Muscle layer of duodenum (tissue), 2 donors: ENCODE measurements around the gene CACNA1F.

Experiments used
- H3K27ac ChIP-seq: one replicate; pipeline ENCODE4 v1.7.0; 2013; ENCODE audit warnings: mild to moderate bottlenecking, low read length
- H3K27me3 ChIP-seq: one replicate; pipeline ENCODE4 v1.7.0; 2013; ENCODE audit warnings: low read depth, mild to moderate bottlenecking, control low read depth, low read length
- H3K36me3 ChIP-seq, 2 donors: one replicate each; pipeline ENCODE4 v1.7.0; 2013; ENCODE audit warnings: low read length in 2 of 2, control low read depth in 1 of 2, mild to moderate bottlenecking in 1 of 2; ENCODE audit not compliant: insufficient read depth in 2 of 2, control insufficient read depth in 1 of 2
- H3K4me1 ChIP-seq, 2 donors: one replicate each; pipeline ENCODE4 v1.7.0; 2013; ENCODE audit warnings: low read length in 2 of 2, mild to moderate bottlenecking in 2 of 2, control low read depth in 1 of 2, moderate library complexity in 1 of 2; ENCODE audit not compliant: insufficient read depth in 2 of 2, control insufficient read depth in 1 of 2
- H3K4me3 ChIP-seq, 2 donors: one replicate each; pipeline ENCODE4 v1.7.0; 2013; ENCODE audit warnings: low read length in 2 of 2, low read depth in 1 of 2, mild to moderate bottlenecking in 1 of 2
- H3K9me3 ChIP-seq, 2 donors: one replicate each; pipeline ENCODE4 v1.7.0; 2013; ENCODE audit warnings: low read length in 2 of 2, control low read depth in 1 of 2, mild to moderate bottlenecking in 1 of 2; ENCODE audit not compliant: control insufficient read depth in 1 of 2
- donor health status: healthy.

CACNA1F gene

DNA sequence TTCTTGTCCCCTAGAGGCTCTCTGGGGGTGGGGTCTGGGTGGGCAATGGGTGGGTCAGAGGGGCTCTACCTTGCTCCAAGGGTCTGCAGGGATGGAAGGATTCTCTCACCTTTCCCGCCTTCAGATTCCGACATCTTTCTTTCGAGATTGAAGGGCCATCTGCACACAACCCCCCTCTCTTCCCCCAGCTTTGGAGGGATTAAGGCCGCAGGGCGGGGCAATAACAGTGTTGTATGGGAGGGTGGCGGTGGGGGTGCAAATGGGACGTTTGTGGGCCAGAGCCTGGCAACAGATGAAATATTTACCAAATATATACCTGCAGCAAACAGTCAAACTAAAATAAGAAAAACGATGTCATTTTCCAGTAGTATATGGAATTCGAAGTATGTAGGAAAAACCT is at the start of gene CACNA1F:
CACNA1F (minus strand) TSS at position 165 of the 400 bp plus-strand sequence; CDS start at position 134, 31 bp downstream.
- peaks cover 0 to 16% of the 10 kb centered on the region in 2 donors for H3K4me1 ChIP-seq
- H3K27me3 ChIP-seq: no peaks in the 10 kb centered on the region
- H3K9me3 ChIP-seq: no peaks in the 10 kb centered on the region
- H3K4me3 ChIP-seq: peak within 1 kb of the TSS in 1 of 2 donors; percentile 24
- H3K36me3 ChIP-seq: no peaks in the 10 kb centered on the region
- no peak within 1 kb of the TSS for H3K27ac ChIP-seq

DNA sequence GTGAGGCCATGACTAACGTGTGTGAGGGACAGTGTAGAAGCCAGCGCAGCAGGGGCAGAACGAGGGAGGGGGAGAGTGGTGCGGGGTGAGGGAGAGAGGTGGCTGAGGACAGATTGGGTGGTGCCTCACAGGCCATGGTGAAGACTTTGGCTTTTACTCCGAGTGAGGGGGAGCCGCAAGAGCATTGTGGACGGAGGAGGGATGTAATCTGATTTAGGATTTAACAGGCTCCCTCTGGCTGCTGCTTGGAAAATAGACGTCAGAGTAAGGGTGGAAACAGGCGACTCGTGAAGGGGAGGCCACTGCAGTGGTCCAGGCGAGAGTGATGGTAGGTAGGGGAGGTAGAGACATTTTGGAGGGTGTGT is 49.5 kb upstream of the CACNA1F start:
- Histone ChIP-seq H3K27ac (no peak overlapping the region), H3K27me3 (no peaks in the 10 kb centered on the region), H3K36me3 (no peaks in the 10 kb centered on the region), H3K4me3 (no peak overlapping the region), H3K9me3 (no peaks in the 10 kb centered on the region), H3K4me1 (no peaks in the 10 kb centered on the region)

DNA sequence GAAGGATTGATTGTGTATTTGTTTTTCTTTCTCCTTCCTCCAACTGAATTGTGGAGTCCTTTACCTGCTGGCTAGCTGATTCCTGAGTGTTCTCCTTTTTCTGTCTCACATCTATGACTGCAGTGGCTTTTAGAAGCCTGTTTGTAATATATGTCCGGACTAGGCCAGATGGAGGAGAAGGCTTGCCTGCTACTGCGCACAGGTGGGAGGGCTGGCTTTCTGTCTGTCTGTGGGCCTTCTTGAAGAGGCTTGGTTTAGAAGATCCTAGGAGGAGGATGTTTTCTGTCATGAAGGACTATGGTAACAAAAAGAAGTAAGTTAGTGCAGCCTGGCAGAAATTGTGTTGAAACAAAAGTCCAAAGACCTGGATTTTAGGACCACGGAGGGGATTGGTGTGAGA is 44.9 kb upstream of the CACNA1F start:
- H3K4me1 ChIP-seq: peaks cover 0 to 17% of the 10 kb centered on the region in 2 donors
- H3K9me3 ChIP-seq: no peaks in the 10 kb centered on the region
- H3K4me3 ChIP-seq: no peak overlapping the region
- H3K27ac ChIP-seq: no peak overlapping the region
- H3K27me3 ChIP-seq: no peaks in the 10 kb centered on the region
- no peaks in the 10 kb centered on the region for H3K36me3 ChIP-seq

DNA sequence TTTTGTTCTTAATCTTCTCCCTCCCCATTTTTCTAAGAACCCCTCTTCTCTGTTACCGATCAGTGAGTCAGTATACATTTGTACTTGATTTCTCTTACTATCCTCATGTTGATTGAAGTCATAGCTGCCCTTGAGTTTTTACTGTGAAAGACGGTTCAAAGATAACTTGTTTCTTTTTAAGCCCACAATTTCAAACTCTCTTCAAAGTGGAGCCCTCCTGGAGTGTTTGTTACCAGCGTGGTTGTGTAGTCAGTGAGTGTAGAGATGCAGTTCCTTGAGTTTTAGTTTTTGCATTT is 44.3 kb upstream of the CACNA1F start:
- Histone ChIP-seq H3K27ac (no peak overlapping the region), H3K27me3 (no peaks in the 10 kb centered on the region), H3K9me3 (no peaks in the 10 kb centered on the region)

DNA sequence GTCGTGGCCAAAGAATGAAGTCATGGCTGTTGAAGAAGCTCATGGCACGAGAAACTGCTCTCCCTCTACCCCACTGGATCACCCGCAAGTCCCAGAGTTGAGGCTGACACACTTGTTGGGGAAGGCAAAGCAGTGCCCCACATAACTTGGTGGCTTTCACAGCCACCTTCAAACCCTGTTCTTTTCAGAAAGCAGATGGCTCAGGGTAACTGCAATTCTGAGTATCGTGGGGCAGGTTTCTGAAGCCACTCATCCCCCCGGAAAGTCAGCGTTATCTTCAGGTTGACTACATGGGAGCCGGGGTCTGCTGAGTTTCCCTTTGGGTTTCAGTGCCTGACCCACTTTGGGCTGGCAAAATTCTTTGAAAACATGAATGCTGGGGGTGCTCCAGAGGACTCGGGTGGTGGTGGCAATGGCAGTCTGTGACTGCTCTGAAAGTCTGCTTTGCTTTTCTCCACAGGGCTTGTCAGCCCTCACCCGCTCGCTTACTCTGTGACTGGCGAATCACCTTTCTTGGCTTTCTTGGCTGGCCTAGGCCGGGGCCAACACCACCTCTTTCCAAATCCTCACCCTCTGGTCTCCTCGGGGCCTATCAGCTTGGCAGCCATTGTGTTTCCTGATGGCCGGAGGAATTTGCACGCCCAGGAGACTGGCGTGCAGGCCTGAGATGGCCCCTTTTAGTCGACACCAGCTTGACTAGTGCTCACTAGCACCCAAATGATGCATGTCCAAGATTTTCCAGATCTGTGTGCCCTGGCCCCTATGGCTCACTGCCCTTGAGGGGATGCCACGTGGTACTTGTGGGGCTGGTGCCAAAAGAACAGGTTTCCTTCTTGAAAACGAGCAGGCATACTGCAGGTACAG is 43.8 kb upstream of the CACNA1F start:
- Histone ChIP-seq H3K27me3 (no peaks in the 10 kb centered on the region), H3K27ac (no peak overlapping the region), H3K4me3 (no peak overlapping the region), H3K4me1 (peaks cover 7 to 27% of the 10 kb centered on the region in 2 donors), H3K9me3 (no peaks in the 10 kb centered on the region), H3K36me3 (no peaks in the 10 kb centered on the region)

More for the DNA sequence above, 44.3 kb upstream of the CACNA1F start:
- H3K4me1 ChIP-seq: peaks cover 2 to 22% of the 10 kb centered on the region in 2 donors
- no peaks in the 10 kb centered on the region for H3K36me3 ChIP-seq
- no peak overlapping the region for H3K4me3 ChIP-seq

DNA sequence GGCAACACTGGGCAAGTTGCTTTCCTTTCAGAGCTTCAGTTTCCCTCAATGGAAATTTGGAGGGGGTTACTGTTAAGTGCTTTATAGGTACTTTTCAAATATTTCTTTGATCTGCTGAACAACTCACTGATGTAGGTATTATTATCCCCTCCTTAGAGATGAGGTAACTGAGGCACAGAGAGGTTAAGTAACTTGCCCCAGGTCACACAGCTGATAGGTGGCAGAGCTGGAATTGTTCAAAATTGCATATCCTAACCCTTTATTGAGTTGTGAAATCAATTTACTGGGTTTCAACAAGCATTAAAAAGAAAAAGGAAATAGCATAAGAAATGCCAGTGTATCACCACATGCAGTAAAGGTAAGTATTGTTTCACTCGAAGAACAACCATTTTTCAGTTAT is 43.1 kb upstream of the CACNA1F start:
- no peaks in the 10 kb centered on the region for H3K27me3 ChIP-seq
- no peaks in the 10 kb centered on the region for H3K9me3 ChIP-seq
- H3K4me1 ChIP-seq: peaks cover 7 to 34% of the 10 kb centered on the region in 2 donors
- H3K27ac ChIP-seq: no peak overlapping the region
- H3K36me3 ChIP-seq: no peaks in the 10 kb centered on the region
- H3K4me3 ChIP-seq: no peak overlapping the region

DNA sequence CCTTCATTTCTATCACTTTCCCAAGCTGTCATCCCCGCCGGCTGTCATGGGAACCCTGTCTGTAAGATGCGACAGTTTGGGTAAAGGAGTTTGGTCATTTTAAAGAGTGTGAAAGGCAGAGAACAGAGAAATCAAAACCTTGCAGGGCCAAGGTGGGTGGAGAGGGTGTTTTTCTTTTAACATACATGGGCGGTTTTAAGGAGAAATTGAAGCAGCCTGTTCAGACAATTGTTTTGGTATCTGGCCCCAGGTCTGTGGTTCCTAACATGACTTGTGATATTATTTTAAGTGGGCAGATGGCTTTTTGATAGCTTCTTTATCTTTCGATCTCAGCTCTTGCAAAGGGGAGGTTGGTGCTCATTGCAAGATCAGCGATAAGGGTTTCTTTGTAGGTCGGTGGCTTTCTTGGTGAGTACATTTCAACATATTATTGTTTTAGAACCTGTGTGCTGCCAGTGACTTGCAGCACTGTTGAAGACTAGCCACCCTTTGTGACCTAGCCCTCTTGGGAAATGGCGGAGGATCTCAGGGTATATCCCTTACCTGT is 40.1 kb upstream of the CACNA1F start:
- H3K36me3 ChIP-seq: no peaks in the 10 kb centered on the region
- no peak overlapping the region for H3K4me3 ChIP-seq
- H3K27me3 ChIP-seq: no peaks in the 10 kb centered on the region
- no peak overlapping the region for H3K27ac ChIP-seq
- peaks cover 7 to 45% of the 10 kb centered on the region in 2 donors for H3K4me1 ChIP-seq
- no peaks in the 10 kb centered on the region for H3K9me3 ChIP-seq

DNA sequence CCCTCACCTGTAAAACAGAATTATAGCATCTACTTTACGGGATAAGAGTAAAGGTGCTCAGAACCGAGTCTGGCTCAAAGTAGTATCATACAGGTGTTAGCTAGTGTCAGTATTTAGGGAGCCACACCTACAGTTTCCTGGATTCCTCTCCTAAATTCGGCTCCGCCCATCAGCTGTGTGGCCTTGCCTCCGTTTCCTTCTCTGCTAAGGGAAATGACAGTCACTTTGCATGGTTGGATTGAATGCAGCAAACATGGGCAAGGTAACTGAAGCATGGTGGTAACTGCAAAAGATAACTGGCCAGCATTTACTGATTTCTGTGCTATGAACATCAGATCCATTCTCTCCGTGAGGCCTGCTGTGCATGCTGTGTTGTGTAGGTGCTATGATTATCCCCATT is 39.3 kb upstream of the CACNA1F start:
- Histone ChIP-seq H3K4me1 (peaks cover 7 to 45% of the 10 kb centered on the region in 2 donors), H3K27me3 (no peaks in the 10 kb centered on the region), H3K4me3 (no peak overlapping the region), H3K9me3 (no peaks in the 10 kb centered on the region), H3K36me3 (no peaks in the 10 kb centered on the region), H3K27ac (no peak overlapping the region)

DNA sequence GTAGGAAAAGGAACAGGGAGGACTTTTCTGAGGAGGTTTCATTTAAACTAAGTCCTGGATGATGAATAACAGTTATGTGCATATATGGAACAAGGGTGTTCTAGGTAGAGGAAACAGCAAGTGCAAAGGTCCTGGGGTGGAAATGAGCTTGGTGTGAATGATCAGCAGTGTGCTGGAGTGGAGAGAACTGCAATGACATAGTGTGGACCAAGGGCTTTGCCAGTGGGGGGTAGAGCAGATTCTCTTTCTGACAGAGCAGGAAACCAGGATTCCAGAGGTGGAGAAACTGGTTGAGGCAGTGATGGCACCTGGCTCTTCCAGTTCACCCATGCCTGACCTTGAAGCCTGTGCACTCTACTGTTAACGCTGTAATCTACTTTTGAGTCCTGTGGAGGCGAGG is 38.2 kb upstream of the CACNA1F start:
- H3K9me3 ChIP-seq: no peaks in the 10 kb centered on the region
- H3K36me3 ChIP-seq: no peaks in the 10 kb centered on the region
- peaks cover 7 to 39% of the 10 kb centered on the region in 2 donors for H3K4me1 ChIP-seq
- peak overlapping the region; percentile 33 to 63 for H3K4me3 ChIP-seq
- H3K27ac ChIP-seq: no peak overlapping the region
- no peaks in the 10 kb centered on the region for H3K27me3 ChIP-seq

DNA sequence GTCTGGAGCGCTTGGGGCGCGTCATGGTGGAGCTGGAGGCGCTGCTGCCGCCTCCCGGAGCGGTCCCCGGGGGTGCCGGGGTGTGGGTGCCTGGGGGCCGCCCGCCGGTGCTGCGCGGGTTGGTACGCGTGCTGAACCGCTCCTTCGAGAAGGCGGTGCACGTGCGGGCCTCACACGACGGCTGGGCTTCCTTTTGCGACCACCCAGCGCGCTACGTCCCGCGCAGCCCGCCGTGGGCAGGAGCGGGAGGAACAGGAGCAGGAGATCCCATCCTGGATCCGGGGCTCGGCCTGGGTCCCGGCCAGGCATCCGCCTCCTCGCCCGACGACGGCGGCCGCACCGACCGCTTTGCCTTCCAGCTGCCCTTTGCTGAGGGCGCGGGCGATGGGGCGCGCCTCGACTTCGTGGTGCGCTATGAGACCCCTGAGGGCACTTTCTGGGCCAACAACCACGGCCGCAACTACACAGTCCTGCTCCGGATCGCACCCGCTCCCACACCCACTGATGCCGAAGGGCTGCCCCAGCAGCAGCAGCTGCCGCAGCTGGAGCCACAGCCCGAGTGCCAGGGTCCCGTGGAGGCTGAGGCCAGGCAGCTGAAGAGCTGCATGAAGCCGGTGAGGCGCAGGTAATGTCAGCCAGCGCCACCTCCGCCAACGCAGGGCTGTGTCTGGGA is 37.2 kb upstream of the CACNA1F start:
- H3K4me1 ChIP-seq: peaks cover 7 to 37% of the 10 kb centered on the region in 2 donors
- H3K4me3 ChIP-seq: peak overlapping the region; percentile 33 to 63
- H3K36me3 ChIP-seq: no peaks in the 10 kb centered on the region
- H3K27ac ChIP-seq: peak overlapping the region; percentile 8
- no peaks in the 10 kb centered on the region for H3K27me3 ChIP-seq
- H3K9me3 ChIP-seq: no peaks in the 10 kb centered on the region

DNA sequence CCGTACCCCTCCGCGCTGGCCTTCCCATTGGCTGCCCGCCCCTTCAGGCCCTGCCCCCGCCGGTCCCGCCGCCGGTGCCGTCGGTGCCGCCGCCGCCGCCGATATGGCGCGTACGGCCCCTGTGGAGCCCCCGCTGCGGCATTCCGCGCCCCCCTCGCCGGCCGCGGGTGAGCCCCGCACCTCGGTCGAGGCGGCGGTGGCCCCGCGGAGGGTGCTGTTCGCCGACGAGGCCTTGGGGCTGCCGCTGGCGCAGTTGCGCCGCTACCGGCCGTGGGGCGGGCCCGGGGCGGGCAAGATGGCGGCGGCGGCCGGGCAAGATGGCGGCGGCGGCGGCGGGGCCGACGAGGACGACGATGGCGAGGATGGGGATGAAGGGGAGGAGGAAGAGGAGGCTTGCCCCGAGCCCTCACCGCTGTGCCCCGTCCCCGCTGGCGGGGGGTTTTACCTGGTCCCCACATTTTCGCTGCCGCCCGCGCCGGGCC is 36.7 kb upstream of the CACNA1F start, which contains the start of gene PPP1R3F:
PPP1R3F (plus strand) TSS at position 27 of the 482 bp plus-strand sequence; CDS start at position 104, 77 bp downstream.
- H3K27me3 ChIP-seq: no peaks in the 10 kb centered on the region
- peaks cover 7 to 37% of the 10 kb centered on the region in 2 donors for H3K4me1 ChIP-seq
- H3K9me3 ChIP-seq: no peaks in the 10 kb centered on the region
- H3K36me3 ChIP-seq: no peaks in the 10 kb centered on the region
- H3K4me3 ChIP-seq: peak within 1 kb of the TSS; percentile 63 to 67
- peak within 1 kb of the TSS; percentile 90 for H3K27ac ChIP-seq
